RWPE1 (cell line): Measurements from ENCODE around the gene C9orf40.

ENCODE experiments used
- CTCF ChIA-PET: fragments of 350-600 bp; sonication (Branson Sonifier 250); formaldehyde crosslinking; extraction: SDS; loops from one replicate; lab custom pipeline; 2021; lab: Yijun Ruan, JAX
- POLR2A ChIA-PET: fragments of 400-600 bp; formaldehyde crosslinking; extraction: SDS; loops from one replicate; lab custom pipeline; 2020; ENCODE audit warnings: antibody characterized with exemption; ENCODE audit not compliant: low non-redundant PET; lab: Yijun Ruan, JAX
- DNase-seq: peaks from one replicate; pipeline ENCODE4 v3.0.0; 2012; ENCODE audit warnings: low spot score
- H3K27ac ChIP-seq: fragments of 450-650 bp; 2 replicates; pipeline ENCODE4 v1.5.1; 2017
- TF ChIP-seq, protein P1 (sequence below): fragments of 450-650 bp; conservative IDR thresholded peaks from 2 replicates; pipeline ENCODE4 v1.5.1; 2017; ENCODE audit warnings: low read depth, mild to moderate bottlenecking

C9orf40 gene

DNA sequence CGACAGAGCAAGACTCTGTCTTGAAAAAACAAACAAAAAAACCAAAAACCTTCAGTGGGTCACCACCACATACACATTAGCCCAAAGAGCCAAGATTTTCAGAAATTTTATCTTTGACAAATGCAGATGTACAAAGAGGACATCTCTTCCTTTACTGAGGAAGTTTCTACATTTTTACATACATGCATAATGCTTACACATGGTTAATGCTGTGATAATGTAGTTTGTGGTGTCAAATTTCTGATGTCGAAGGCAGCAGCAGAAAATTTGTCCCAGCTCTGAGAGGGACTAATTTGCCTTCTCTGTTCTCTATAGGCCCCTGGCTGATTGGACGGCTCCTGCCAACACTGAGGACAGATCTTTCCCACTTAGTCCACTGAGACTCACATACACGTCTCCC is 24.6 kb upstream of the C9orf40 start:
- POLR2A ChIA-PET, result interaction anchor here (0.5 kb wide), 1 partner anchor 24 kb away, joined by 3 read pairs; no protein-coding TSS in a partner anchor
- TF ChIP-seq, protein P1, sequence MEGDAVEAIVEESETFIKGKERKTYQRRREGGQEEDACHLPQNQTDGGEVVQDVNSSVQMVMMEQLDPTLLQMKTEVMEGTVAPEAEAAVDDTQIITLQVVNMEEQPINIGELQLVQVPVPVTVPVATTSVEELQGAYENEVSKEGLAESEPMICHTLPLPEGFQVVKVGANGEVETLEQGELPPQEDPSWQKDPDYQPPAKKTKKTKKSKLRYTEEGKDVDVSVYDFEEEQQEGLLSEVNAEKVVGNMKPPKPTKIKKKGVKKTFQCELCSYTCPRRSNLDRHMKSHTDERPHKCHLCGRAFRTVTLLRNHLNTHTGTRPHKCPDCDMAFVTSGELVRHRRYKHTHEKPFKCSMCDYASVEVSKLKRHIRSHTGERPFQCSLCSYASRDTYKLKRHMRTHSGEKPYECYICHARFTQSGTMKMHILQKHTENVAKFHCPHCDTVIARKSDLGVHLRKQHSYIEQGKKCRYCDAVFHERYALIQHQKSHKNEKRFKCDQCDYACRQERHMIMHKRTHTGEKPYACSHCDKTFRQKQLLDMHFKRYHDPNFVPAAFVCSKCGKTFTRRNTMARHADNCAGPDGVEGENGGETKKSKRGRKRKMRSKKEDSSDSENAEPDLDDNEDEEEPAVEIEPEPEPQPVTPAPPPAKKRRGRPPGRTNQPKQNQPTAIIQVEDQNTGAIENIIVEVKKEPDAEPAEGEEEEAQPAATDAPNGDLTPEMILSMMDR, result no peak
- DNase-seq, result no peak
- H3K27ac ChIP-seq, result no peak overlapping the region
- CTCF ChIA-PET, result no interaction called here

DNA sequence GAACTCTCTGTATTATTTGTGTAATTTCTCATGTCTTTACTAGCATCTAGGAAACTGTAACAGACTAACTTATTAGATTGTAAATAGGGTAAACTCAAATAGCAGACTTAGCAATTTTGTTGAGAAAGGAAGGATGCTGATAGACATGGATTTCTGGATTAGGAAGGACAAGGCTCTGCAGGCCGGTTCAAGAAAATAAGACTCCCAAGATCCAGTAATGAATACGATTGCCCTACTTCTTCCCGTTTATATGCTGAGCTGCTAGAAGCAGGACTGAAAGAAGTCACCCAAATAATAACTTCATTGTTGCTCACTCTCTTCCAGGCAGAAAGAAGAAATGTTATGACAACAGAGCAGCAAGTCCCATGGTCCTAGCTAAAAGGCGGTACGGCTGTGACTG is 22.8 kb upstream of the C9orf40 start:
- H3K27ac ChIP-seq, result no peak overlapping the region
- TF ChIP-seq, protein P1, result no peak
- ChIA-PET POLR2A (no interaction called here), CTCF (no interaction called here)
- DNase-seq, result no peak

DNA sequence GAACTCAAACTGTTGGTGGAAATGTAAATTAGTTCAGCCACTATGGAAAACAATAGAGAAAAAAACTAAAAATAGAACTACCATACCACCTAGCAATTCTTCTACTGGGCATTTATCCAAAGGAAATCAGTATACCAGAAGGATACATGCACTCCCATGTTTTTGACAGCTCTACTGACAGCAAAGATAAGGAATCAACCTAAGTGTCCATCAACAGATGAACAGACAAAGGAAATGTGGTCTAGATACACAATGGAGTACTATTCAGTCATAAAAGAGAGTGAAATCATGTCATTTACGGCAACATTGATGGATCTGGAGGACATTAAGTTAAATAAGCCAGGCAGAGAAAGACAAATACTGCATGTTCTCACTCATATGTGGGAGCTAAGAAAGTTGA is 21.8 kb upstream of the C9orf40 start:
- ChIA-PET POLR2A (no interaction called here), CTCF (no interaction called here)
- no peak for DNase-seq
- TF ChIP-seq, protein P1, result no peak
- H3K27ac ChIP-seq, result no peak overlapping the region

- CTCF ChIA-PET, result no interaction called here
These were observed 21.0 kb upstream of the C9orf40 start for GRCh38 chr9:74973714-74974113.

DNA sequence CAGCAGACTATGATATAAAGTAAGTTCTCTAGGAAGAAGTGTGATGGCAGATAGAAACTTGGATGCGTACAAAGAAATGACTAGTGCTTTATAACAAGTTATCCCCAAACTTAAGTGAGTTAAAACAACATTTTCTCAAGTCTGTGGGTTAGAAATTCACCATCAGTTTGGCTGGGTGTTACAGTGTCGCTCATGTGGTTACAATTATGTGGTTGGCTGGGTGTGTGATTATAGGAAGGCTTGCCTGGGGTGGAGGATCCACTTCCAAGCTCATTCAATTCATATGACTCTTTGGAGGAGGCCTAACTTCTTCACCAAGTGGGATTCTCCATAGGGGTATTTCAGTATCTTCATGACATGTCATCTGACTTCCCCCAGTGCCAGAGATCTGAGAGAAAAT is 10.3 kb upstream of the C9orf40 start:
- no peak overlapping the region for H3K27ac ChIP-seq
- POLR2A ChIA-PET, result no interaction called here
- no peak for DNase-seq
- TF ChIP-seq, protein P1, result no peak
- CTCF ChIA-PET, result interaction anchor here (0.8 kb wide), 1 partner anchor 11 kb away, joined by 3 read pairs; the partner anchor contains the start of gene C9orf40

More at GRCh38 chr9:74973714-74974113, 21.0 kb upstream of the C9orf40 start:
- DNase-seq, result no peak
- POLR2A ChIA-PET, result no interaction called here
- no peak overlapping the region for H3K27ac ChIP-seq
- TF ChIP-seq, protein P1, result no peak

DNA sequence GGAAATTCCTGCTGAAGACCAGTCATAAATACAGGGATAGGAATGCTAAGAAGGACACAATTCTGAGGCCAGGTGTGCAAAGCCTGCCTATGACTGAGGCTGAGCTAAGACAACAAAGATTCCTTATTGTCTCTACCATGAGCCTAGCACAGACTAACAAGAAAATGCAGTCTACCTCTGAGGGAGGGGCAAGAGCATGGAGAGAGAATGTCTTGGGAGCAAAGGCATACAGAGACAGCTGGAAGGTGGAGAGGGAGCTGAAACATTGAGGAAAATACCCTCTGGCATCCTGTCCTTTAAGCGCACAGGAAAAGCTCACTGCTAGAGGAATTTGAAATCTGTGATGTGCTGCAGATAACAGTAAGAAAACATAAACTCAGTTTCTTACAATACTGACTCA is 8.8 kb upstream of the C9orf40 start:
- POLR2A ChIA-PET, result no interaction called here
- no peak overlapping the region for H3K27ac ChIP-seq
- DNase-seq, result no peak
- TF ChIP-seq, protein P1, result no peak
- CTCF ChIA-PET, result no interaction called here

GRCh38 chr9:74960561-74960960 is 7.8 kb upstream of the C9orf40 start:
- POLR2A ChIA-PET, result no interaction called here
- TF ChIP-seq, protein P1, result no peak
- CTCF ChIA-PET, result interaction anchor here (0.6 to 0.7 kb wide), 2 partner anchors 8 to 9 kb away, joined by 4 read pairs; partner anchors contain the start of gene C9orf40
- H3K27ac ChIP-seq, result no peak overlapping the region
- peak; percentile 55 for DNase-seq
